Measurements from ENCODE around the gene JOSD2. TPM values are rescaled to one million over a fixed set of nuclear protein-coding genes. Genes with fewer than 3 reads are reported as not detected.

The JOSD2 gene
- total RNA-seq, 1 experiment from 2014 or later = 40.9 TPM

GRCh38 chr19:50481351-50482149 lies 29.4 kb downstream of the JOSD2 start:
- Histone ChIP-seq H2AFZ (ENCODE audit: low read depth, low read length, poor library complexity, severe bottlenecking) (no peak overlapping the region), H3K79me2 (ENCODE audit: insufficient read depth, low read length) (peaks cover 37% of the 10 kb centered on the region), H4K20me1 (ENCODE audit: insufficient read depth) (no peaks in the 10 kb centered on the region), H3K9me3 (ENCODE audit: control insufficient read depth in 1 of 2, insufficient read depth in 1 of 2, low read depth in 1 of 2, low read length in 2 of 2) (peaks cover under 1 to 10% of the 10 kb centered on the region in 2 experiments; a peak in 1 of 4 replicates), H3K4me2 (ENCODE audit: low read length) (no peak overlapping the region), H3K27ac (ENCODE audit: low read depth, low read length) (no peak overlapping the region), H3K9ac (ENCODE audit: low read length) (no peak overlapping the region), H3K36me3 (ENCODE audit: control insufficient read depth in 1 of 2, insufficient read depth in 2 of 2, low read length in 2 of 2) (peaks cover 18 to 38% of the 10 kb centered on the region in 2 experiments; a peak in 3 of 4 replicates), H3K9me2 (ENCODE audit: insufficient read depth) (no peaks in the 10 kb centered on the region), H3K4me1 (ENCODE audit: control insufficient read depth in 1 of 2, insufficient read depth in 2 of 2, low read length in 2 of 2) (peaks cover 9 to 12% of the 10 kb centered on the region in 2 experiments; a peak in 3 of 4 replicates), H3K4me3 (replicated peaks in 1 of 2; ENCODE audit: low read depth in 1 of 2, low read length in 2 of 2) (no peak overlapping the region), H3K27me3 (ENCODE audit: insufficient read depth, low read length) (no peaks in the 10 kb centered on the region)
- ChIA-PET POLR2A (no interaction called here), RAD21 (ENCODE audit: low non-redundant PET in 1 of 2, low total read pairs in 2 of 2, uncharacterized antibody in 2 of 2, unreplicated experiment in 2 of 2) (no interaction called here), CTCF (no interaction called here)
- no peak for TF ChIP-seq SRF (IDR thresholded peaks at IDR 0.05; ENCODE audit: low read depth)
- no peak for TF ChIP-seq ELF1 (IDR thresholded peaks at IDR 0.05; ENCODE audit: borderline replicate concordance, low read depth)
- no peak for TF ChIP-seq CEBPB (IDR thresholded peaks at IDR 0.05; ENCODE audit: low read depth)
- TF ChIP-seq ZNF274 (IDR thresholded peaks at IDR 0.05; ENCODE audit: low read depth, low read length) = no peak
- TF ChIP-seq FOSL1 (IDR thresholded peaks at IDR 0.05; ENCODE audit: low read depth) = no peak
- no peak for TF ChIP-seq POLR2A (IDR thresholded peaks at IDR 0.05; ENCODE audit: borderline replicate concordance, extremely low read depth, insufficient read depth, insufficient read length)
- no peak for TF ChIP-seq JUND (IDR thresholded peaks at IDR 0.05)
- no peak for TF ChIP-seq SIN3A (IDR thresholded peaks at IDR 0.05; ENCODE audit: low read depth)
- no peak for TF ChIP-seq EZH2phosphoT487 (IDR thresholded peaks at IDR 0.05; ENCODE audit: borderline replicate concordance)
- TF ChIP-seq POLR2AphosphoS5 (IDR thresholded peaks at IDR 0.05; ENCODE audit: low read depth, low read length) = no peak
- TF ChIP-seq SP1 (IDR thresholded peaks at IDR 0.05; ENCODE audit: low read depth) = no peak
- no peak for TF ChIP-seq ATF3 (IDR thresholded peaks at IDR 0.05)
- no peak for TF ChIP-seq RAD21 (IDR thresholded peaks at IDR 0.05; ENCODE audit: low read depth)
- TF ChIP-seq ZFX (IDR thresholded peaks at IDR 0.05) = no peak
- TF ChIP-seq, protein P1, sequence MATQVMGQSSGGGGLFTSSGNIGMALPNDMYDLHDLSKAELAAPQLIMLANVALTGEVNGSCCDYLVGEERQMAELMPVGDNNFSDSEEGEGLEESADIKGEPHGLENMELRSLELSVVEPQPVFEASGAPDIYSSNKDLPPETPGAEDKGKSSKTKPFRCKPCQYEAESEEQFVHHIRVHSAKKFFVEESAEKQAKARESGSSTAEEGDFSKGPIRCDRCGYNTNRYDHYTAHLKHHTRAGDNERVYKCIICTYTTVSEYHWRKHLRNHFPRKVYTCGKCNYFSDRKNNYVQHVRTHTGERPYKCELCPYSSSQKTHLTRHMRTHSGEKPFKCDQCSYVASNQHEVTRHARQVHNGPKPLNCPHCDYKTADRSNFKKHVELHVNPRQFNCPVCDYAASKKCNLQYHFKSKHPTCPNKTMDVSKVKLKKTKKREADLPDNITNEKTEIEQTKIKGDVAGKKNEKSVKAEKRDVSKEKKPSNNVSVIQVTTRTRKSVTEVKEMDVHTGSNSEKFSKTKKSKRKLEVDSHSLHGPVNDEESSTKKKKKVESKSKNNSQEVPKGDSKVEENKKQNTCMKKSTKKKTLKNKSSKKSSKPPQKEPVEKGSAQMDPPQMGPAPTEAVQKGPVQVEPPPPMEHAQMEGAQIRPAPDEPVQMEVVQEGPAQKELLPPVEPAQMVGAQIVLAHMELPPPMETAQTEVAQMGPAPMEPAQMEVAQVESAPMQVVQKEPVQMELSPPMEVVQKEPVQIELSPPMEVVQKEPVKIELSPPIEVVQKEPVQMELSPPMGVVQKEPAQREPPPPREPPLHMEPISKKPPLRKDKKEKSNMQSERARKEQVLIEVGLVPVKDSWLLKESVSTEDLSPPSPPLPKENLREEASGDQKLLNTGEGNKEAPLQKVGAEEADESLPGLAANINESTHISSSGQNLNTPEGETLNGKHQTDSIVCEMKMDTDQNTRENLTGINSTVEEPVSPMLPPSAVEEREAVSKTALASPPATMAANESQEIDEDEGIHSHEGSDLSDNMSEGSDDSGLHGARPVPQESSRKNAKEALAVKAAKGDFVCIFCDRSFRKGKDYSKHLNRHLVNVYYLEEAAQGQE (IDR thresholded peaks at IDR 0.05; ENCODE audit: low read depth) = no peak
- DNase-seq (ENCODE audit: low read depth, low spot score) = no peak
- intact Hi-C loops (cut with micrococcal nuclease) = no loop called here
- no TSS peak for BruUV-seq (replicated peaks)
- ATAC-seq = no peak

Measured in HCT116 (cell line).